ENCODE results near the gene SOST. TPM values are rescaled to one million over a fixed set of nuclear protein-coding genes. Genes with fewer than 3 reads are reported as not detected.

Gene SOST
- total RNA-seq, 1 experiment from 2014 or later, result not detected

Other genes with a start within 250 kb of the SOST start
- gene ETV4, start 212.5 kb downstream of the SOST start, total RNA-seq (2014; rRNA removed; shearing (Covaris generic); ENCODE audit: low replicate concordance), result 2.4 and 4.5 TPM in 2 replicates
- gene MEOX1, start 96.9 kb downstream of the SOST start, total RNA-seq (2014; rRNA removed; shearing (Covaris generic); ENCODE audit: low replicate concordance), result 1.1 TPM in 1 of 2 replicates, not detected in the other
- 13.6 and 37.9 TPM in 2 replicates for gene DUSP3, start 20.2 kb upstream of the SOST start, total RNA-seq (2014; rRNA removed; shearing (Covaris generic); ENCODE audit: low replicate concordance)
- gene CFAP97D1, start 21.6 kb upstream of the SOST start, total RNA-seq (2014; rRNA removed; shearing (Covaris generic); ENCODE audit: low replicate concordance), result not detected in 2 replicates
- 3.9 and 4.4 TPM in 2 replicates for gene MPP3, start 74.4 kb upstream of the SOST start, total RNA-seq (2014; rRNA removed; shearing (Covaris generic); ENCODE audit: low replicate concordance)
- gene CD300LG, start 88.4 kb upstream of the SOST start, total RNA-seq (2014; rRNA removed; shearing (Covaris generic); ENCODE audit: low replicate concordance), result not detected in 2 replicates
- gene MPP2, start 148.7 kb upstream of the SOST start, total RNA-seq (2014; rRNA removed; shearing (Covaris generic); ENCODE audit: low replicate concordance), result 1.0 and 3.7 TPM in 2 replicates
- not detected in 2 replicates for gene PPY, start 183.7 kb upstream of the SOST start, total RNA-seq (2014; rRNA removed; shearing (Covaris generic); ENCODE audit: low replicate concordance)
- gene PYY, start 195.1 kb upstream of the SOST start, total RNA-seq (2014; rRNA removed; shearing (Covaris generic); ENCODE audit: low replicate concordance), result not detected in 2 replicates
- gene NAGS, start 245.8 kb upstream of the SOST start, total RNA-seq (2014; rRNA removed; shearing (Covaris generic); ENCODE audit: low replicate concordance), result 1.4 TPM in 1 of 2 replicates, not detected in the other

Data from MG63 (cell line).